ENCODE data around the gene STRA6. TPM values are rescaled to one million over a fixed set of nuclear protein-coding genes. Genes with fewer than 3 reads are reported as not detected.

The STRA6 gene
- total and polyA plus RNA-seq, 2 of the 8 experiments (the other 6 are each of a cell fraction or from before 2014, with no cell fraction given): 9.3 to 14.5 TPM

DNA sequence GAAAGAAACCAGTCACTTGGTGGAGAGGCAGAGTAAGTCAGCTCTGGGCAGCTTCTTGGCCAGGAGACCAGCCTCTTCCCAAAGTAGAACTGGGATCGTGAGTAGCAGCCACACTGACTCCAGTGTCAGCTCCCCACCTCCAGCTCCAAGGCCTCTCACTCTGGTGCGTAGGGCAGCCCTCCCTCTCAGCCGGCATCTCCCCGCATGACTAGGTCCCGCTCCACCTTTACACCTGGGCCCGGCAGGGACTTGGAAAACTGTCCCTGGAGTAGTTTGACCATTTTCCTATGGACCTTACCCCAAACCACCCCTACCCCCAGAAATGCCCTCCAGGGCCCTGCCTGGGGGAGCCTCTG is 3.3 kb downstream of the STRA6 start (continued):
- TF ChIP-seq EP300 (IDR thresholded peaks at IDR 0.05; ENCODE audit: borderline replicate concordance in 1 of 2, low read depth in 2 of 2, low read length in 2 of 2) (no peak), BRCA1 (IDR thresholded peaks at IDR 0.05; ENCODE audit: low read depth, low read length) (no peak)

All from H1 (cell line).